ENCODE results near the gene CAPN11.
"Not testable (repeated sequence)": the region's sequence is repeated elsewhere in the genome, so short reads cannot be mapped to it uniquely, and the experiment has no call there.

Gene CAPN11

GRCh38 chr6:44224029-44224964, 65.7 kb downstream of the CAPN11 start:
- no peak overlapping the region for H3K27ac ChIP-seq
- DNase-seq (ENCODE audit: low read depth, low spot score), result no peak

GRCh38 chr6:44224965-44225305, 66.3 kb downstream of the CAPN11 start:
- no peak for DNase-seq (ENCODE audit: low read depth, low spot score)
- no peak overlapping the region for H3K27ac ChIP-seq

- no peak for DNase-seq (ENCODE audit: low read depth, low spot score)
- H3K27ac ChIP-seq, result no peak overlapping the region
These were observed 67.1 kb downstream of the CAPN11 start for GRCh38 chr6:44225579-44226325.

- no peak for DNase-seq (ENCODE audit: low read depth, low spot score)
- no peak overlapping the region for H3K27ac ChIP-seq
These were observed 67.9 kb downstream of the CAPN11 start for GRCh38 chr6:44226368-44227147.

- no peak overlapping the region for H3K27ac ChIP-seq
- DNase-seq (ENCODE audit: low read depth, low spot score), result no peak
These were observed 68.7 kb downstream of the CAPN11 start for GRCh38 chr6:44227148-44227793.

GRCh38 chr6:44228031-44228430, 69.4 kb downstream of the CAPN11 start:
- no peak for DNase-seq (ENCODE audit: low read depth, low spot score)
- no peak overlapping the region for H3K27ac ChIP-seq

GRCh38 chr6:44228433-44228832, 69.8 kb downstream of the CAPN11 start:
- H3K27ac ChIP-seq, result no peak overlapping the region
- no peak for DNase-seq (ENCODE audit: low read depth, low spot score)

- DNase-seq (ENCODE audit: low read depth, low spot score), result no peak
- H3K27ac ChIP-seq, result no peak overlapping the region
These were observed 70.2 kb downstream of the CAPN11 start for GRCh38 chr6:44228836-44229235.

GRCh38 chr6:44229376-44230033, 70.9 kb downstream of the CAPN11 start:
- H3K27ac ChIP-seq, result no peak overlapping the region
- no peak for DNase-seq (ENCODE audit: low read depth, low spot score)

- DNase-seq (ENCODE audit: low read depth, low spot score), result no peak
- H3K27ac ChIP-seq, result no peak overlapping the region
These were observed 71.5 kb downstream of the CAPN11 start for GRCh38 chr6:44230034-44230675.

GRCh38 chr6:44231426-44231825, 72.8 kb downstream of the CAPN11 start:
- DNase-seq (ENCODE audit: low read depth, low spot score), result not testable (repeated sequence)

GRCh38 chr6:44232676-44233566, 74.3 kb downstream of the CAPN11 start:
- H3K27ac ChIP-seq, result no peak overlapping the region

More at GRCh38 chr6:44231426-44231825, 72.8 kb downstream of the CAPN11 start:
- H3K27ac ChIP-seq, result not testable (repeated sequence)

GRCh38 chr6:44233567-44234100, 75.0 kb downstream of the CAPN11 start:
- no peak for DNase-seq (ENCODE audit: low read depth, low spot score)
- peak overlapping the region; percentile 60 for H3K27ac ChIP-seq

More at GRCh38 chr6:44232676-44233566, 74.3 kb downstream of the CAPN11 start:
- no peak for DNase-seq (ENCODE audit: low read depth, low spot score)

Measured in epithelial cell of prostate (primary cell).